Measurements from ENCODE around the gene IGLL1. TPM values are rescaled to one million over a fixed set of nuclear protein-coding genes. Genes with fewer than 3 reads are reported as not detected.
"Not testable (repeated sequence)": the region's sequence is repeated elsewhere in the genome, so short reads cannot be mapped to it uniquely, and the experiment has no call there.

The IGLL1 gene
- total and polyA plus RNA-seq, 4 donors, result 0.28 to 1.1 (median 0.33) TPM; not detected in 1

DNA sequence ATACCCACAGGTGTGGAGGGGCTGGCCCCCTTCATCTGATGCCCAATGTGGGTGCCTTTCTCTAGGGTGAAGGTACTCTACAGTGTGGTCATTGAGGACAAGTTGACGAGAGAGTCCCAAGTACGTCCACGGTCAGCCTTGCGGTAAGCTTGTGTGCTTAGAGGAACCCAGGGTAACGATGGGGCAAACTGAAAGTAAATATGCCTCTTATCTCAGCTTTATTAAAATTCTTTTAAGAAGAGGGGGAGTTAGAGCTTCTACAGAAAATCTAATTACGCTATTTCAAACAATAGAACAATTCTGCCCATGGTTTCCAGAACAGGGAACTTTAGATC, 41.4 kb downstream of the IGLL1 start:
- not testable (repeated sequence) for H3K27me3 ChIP-seq (ENCODE audit: control insufficient read depth, insufficient read depth, low read length); H3K36me3 ChIP-seq (ENCODE audit: control insufficient read depth, insufficient read depth, low read length); DNase-seq (ENCODE audit: low read depth in 4 of 6, low spot score in 6 of 6); H3K9me3 ChIP-seq (ENCODE audit: control insufficient read depth, insufficient read depth, low read length); H3K4me3 ChIP-seq (ENCODE audit: low read depth, low read length); H3K27ac ChIP-seq (ENCODE audit: low read depth, low read length)
- WGBS (ENCODE audit: insufficient coverage), result 100% methylated on average over 1 of the region's 6 CpGs
- H3K4me1 ChIP-seq (ENCODE audit: control insufficient read depth, insufficient read depth, low read length), result peaks cover 46% of the 10 kb centered on the region

DNA sequence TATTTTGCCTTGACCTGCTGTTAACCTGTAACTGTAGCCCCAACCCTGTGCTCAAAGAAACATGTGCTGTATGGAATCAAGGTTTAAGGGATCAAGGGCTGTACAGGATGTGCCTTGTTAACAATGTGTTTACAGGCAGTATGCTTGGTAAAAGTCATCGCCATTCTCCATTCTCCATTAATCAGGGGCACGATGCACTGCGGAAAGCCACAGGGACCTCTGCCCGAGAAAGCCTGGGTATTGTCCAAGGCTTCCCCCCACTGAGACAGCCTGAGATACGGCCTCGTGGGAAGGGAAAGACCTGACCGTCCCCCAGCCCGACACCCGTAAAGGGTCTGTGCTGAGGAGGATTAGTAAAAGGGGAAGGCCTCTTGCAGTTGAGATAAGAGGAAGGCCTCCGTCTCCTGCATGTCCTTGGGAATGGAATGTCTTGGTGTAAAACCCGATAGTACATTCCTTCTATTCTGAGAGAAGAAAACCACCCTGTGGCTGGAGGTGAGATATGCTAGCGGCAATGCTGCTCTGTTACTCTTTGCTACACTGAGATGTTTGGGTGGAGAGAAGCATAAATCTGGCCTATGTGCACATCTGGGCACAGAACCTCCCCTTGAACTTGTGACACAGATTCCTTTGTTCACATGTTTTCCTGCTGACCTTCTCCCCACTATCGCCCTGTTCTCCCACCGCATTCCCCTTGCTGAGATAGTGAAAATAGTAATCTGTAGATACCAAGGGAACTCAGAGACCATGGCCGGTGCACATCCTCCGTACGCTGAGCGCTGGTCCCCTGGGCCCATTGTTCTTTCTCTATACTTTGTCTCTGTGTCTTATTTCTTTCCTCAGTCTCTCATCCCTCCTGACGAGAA, 42.0 kb downstream of the IGLL1 start:
- not testable (repeated sequence) for H3K27me3 ChIP-seq (ENCODE audit: control insufficient read depth, insufficient read depth, low read length); H3K4me3 ChIP-seq (ENCODE audit: low read depth, low read length); H3K36me3 ChIP-seq (ENCODE audit: control insufficient read depth, insufficient read depth, low read length); H3K9me3 ChIP-seq (ENCODE audit: control insufficient read depth, insufficient read depth, low read length)
- Histone ChIP-seq H3K27ac (ENCODE audit: low read depth, low read length) (peak overlapping the region; percentile 58), H3K4me1 (ENCODE audit: control insufficient read depth, insufficient read depth, low read length) (peaks cover 52% of the 10 kb centered on the region)
- 50% methylated on average over 8 of the region's 19 CpGs for WGBS (ENCODE audit: insufficient coverage)
- peak in 1 of 6 donors; percentile 79 for DNase-seq (ENCODE audit: low read depth in 4 of 6, low spot score in 6 of 6)

DNA sequence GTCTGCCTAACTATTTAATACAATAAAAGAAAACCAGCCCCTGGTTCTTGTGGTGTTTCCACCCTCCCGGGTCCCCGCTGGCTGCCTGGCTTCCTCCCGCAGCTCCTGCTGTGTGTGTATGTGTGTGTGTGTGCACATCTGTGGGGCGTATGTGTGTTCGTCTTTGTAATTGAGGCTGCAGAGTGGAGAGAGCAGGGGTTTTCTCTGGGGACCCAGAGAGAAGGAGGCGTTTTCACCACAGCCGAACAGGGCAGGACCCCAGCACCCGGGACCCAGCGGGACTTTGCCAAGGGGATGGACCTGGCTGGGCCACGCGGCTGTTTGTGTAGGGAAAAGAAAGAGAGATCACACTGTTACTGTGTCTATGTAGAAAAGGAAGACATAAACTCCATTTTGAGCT, 42.7 kb downstream of the IGLL1 start:
- no peak overlapping the region for H3K4me3 ChIP-seq (ENCODE audit: low read depth, low read length)
- peak in 1 of 6 donors; percentile 81 for DNase-seq (ENCODE audit: low read depth in 4 of 6, low spot score in 6 of 6)
- WGBS (ENCODE audit: insufficient coverage), result 28% methylated on average over 8 of the region's 11 CpGs
- H3K27me3 ChIP-seq (ENCODE audit: control insufficient read depth, insufficient read depth, low read length), result no peaks in the 10 kb centered on the region
- H3K9me3 ChIP-seq (ENCODE audit: control insufficient read depth, insufficient read depth, low read length), result no peaks in the 10 kb centered on the region
- no peaks in the 10 kb centered on the region for H3K36me3 ChIP-seq (ENCODE audit: control insufficient read depth, insufficient read depth, low read length)
- peaks cover 56% of the 10 kb centered on the region for H3K4me1 ChIP-seq (ENCODE audit: control insufficient read depth, insufficient read depth, low read length)
- H3K27ac ChIP-seq (ENCODE audit: low read depth, low read length), result peak overlapping the region; percentile 58

DNA sequence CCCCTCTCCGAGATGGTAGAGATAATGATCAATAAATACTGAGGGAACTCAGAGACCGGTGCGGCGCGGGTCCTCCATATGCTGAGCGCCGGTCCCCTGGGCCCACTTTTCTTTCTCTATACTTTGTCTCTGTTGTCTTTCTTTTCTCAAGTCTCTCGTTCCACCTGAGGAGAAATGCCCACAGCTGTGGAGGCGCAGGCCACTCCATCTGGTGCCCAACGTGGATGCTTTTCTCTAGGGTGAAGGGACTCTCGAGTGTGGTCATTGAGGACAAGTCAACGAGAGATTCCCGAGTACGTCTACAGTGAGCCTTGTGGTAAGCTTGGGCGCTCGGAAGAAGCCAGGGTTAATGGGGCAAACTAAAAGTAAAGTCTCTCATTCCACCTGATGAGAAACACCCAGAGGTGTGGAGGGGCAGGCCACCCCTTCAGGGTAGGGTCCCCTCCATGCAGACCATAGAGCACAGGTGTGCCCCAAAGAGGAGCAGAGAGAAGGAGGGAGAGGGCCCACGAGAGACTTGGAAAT, 43.2 kb downstream of the IGLL1 start:
- H3K27me3 ChIP-seq (ENCODE audit: control insufficient read depth, insufficient read depth, low read length), result no peaks in the 10 kb centered on the region
- no peaks in the 10 kb centered on the region for H3K9me3 ChIP-seq (ENCODE audit: control insufficient read depth, insufficient read depth, low read length)
- no peak overlapping the region for H3K27ac ChIP-seq (ENCODE audit: low read depth, low read length)
- DNase-seq (ENCODE audit: low read depth in 4 of 6, low spot score in 6 of 6), result no peak
- WGBS (ENCODE audit: insufficient coverage), result 92% methylated on average over 4 of the region's 17 CpGs
- H3K4me3 ChIP-seq (ENCODE audit: low read depth, low read length), result no peak overlapping the region
- H3K4me1 ChIP-seq (ENCODE audit: control insufficient read depth, insufficient read depth, low read length), result peaks cover 57% of the 10 kb centered on the region
- no peaks in the 10 kb centered on the region for H3K36me3 ChIP-seq (ENCODE audit: control insufficient read depth, insufficient read depth, low read length)

DNA sequence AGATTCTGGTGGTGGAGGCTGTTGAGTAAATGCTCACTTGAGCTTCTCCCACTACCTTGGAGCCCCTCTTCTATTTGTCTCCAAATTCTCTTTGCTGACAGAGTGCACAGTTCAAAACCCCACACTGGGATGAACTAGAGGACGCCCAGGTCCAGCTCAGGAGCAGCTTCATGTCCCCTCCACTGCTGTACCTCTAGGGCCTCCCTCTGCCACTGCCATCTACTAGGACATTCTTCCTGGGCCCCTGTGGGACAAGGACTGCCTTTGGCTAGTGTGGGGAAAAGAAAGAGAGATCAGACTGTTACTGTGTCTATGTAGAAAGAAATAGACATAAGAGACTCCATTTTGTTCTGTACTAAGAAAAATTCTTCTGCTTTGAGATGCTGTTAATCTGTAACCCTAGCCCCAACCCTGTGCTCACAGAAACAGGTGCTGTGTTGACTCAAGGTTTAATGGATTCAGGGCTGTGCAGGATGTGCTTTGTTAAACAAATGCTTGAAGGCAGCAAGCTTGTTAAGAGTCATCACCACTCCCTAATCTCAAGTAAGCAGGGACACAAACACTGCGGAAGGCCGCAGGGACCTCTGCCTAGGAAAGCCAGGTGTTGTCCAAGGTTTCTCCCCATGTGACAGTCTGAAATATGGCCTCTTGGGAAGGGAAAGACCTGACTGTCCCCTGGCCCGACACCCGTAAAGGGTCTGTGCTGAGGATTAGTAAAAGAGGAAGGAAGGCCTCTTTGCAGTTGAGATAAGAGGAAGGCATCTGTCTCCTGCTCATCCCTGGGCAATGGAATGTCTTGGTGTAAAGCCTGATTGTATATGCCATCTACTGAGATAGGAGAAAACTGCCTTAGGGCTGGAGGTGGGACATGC, 44.1 kb downstream of the IGLL1 start:
- H3K27ac ChIP-seq (ENCODE audit: low read depth, low read length); H3K4me3 ChIP-seq (ENCODE audit: low read depth, low read length); H3K9me3 ChIP-seq (ENCODE audit: control insufficient read depth, insufficient read depth, low read length); H3K36me3 ChIP-seq (ENCODE audit: control insufficient read depth, insufficient read depth, low read length); DNase-seq (ENCODE audit: low read depth in 4 of 6, low spot score in 6 of 6); H3K27me3 ChIP-seq (ENCODE audit: control insufficient read depth, insufficient read depth, low read length): not testable (repeated sequence)
- peaks cover 61% of the 10 kb centered on the region for H3K4me1 ChIP-seq (ENCODE audit: control insufficient read depth, insufficient read depth, low read length)
- 89% methylated on average over 3 of the region's 5 CpGs for WGBS (ENCODE audit: insufficient coverage)

DNA sequence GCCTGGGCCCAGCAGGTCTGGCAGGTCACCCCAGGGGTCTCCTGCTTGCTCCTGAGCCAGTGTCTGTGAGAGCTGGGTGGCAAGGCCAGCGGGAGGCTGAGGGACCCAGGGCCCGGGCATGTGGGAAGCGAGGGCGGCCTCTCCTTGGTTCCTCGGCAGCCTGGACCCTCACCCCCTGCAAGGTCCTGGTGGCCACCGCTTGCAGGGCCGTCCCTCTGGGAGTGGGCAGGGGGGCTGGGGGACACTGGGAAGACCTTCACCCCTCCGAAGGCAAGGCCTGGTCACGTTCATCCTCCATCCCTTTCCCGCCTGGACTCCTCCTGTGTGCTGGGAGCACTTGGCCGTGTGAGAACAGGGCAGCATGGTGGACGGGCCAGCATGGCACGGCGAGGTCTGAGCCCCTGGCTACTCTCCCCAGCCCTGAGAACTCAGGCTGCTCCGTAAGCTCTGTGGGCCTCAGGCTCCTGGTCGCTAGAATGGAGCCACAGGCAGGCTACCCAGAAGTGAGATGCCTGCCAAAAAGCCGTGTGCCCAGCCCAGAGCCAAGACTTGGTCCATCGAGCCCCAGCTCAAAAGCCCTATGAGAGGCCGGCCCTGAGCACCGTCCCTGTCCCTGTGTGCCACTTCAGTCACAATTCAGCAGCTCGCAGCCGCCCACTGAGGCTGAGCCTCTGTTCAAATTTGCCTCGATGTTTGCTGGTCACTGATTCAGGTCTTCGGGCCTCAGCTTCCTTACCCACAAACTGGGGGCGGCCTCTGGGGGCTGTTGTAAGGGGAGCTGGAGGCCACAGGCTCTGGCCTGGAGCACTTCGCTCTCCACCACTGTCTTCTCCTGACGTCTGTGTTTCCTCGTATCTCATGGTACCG, 45.0 kb downstream of the IGLL1 start:
- peaks cover 61% of the 10 kb centered on the region for H3K4me1 ChIP-seq (ENCODE audit: control insufficient read depth, insufficient read depth, low read length)
- no peak for DNase-seq (ENCODE audit: low read depth in 4 of 6, low spot score in 6 of 6)
- H3K4me3 ChIP-seq (ENCODE audit: low read depth, low read length), result no peak overlapping the region
- no peaks in the 10 kb centered on the region for H3K36me3 ChIP-seq (ENCODE audit: control insufficient read depth, insufficient read depth, low read length)
- H3K27ac ChIP-seq (ENCODE audit: low read depth, low read length), result no peak overlapping the region
- WGBS (ENCODE audit: insufficient coverage), result 93% methylated on average over 23 of the region's 29 CpGs
- H3K9me3 ChIP-seq (ENCODE audit: control insufficient read depth, insufficient read depth, low read length), result no peaks in the 10 kb centered on the region
- no peaks in the 10 kb centered on the region for H3K27me3 ChIP-seq (ENCODE audit: control insufficient read depth, insufficient read depth, low read length)

DNA sequence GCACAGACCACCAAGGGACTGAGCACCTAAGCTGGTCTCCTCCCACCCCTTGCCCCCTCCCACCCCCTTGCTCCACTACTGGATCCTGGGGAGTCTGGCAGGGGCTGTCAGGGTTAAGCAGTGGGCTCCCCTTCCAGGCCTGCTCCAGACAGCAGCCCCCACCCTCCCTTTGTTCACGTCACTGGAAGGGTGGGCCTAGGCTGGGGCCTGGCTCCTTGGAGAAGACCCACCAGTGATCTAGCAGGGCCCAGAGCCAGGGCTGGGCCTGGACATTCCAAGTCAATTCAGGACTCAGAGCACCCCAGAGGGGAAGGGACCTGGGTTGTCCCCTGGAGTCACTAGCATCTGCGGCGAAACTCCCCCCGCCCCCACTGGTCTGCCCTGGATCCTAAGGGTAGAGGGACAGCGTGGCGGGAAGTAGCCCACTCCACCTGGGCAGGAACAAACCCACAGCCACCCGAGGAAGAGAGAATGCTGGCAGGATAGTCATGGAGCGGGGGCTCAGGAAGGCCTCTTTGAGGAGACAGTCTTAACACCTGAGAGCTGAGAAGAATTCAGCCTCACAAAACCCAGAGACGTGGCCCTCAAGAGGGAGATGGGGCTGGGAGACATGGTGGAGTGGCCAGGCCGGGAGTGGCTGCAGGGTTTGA, 45.8 kb downstream of the IGLL1 start:
- Histone ChIP-seq H3K4me1 (ENCODE audit: control insufficient read depth, insufficient read depth, low read length) (peaks cover 65% of the 10 kb centered on the region), H3K36me3 (ENCODE audit: control insufficient read depth, insufficient read depth, low read length) (no peaks in the 10 kb centered on the region), H3K27ac (ENCODE audit: low read depth, low read length) (no peak overlapping the region), H3K27me3 (ENCODE audit: control insufficient read depth, insufficient read depth, low read length) (no peaks in the 10 kb centered on the region), H3K9me3 (ENCODE audit: control insufficient read depth, insufficient read depth, low read length) (no peaks in the 10 kb centered on the region), H3K4me3 (ENCODE audit: low read depth, low read length) (no peak overlapping the region)
- DNase-seq (ENCODE audit: low read depth in 4 of 6, low spot score in 6 of 6), result no peak
- WGBS (ENCODE audit: insufficient coverage), result 83% methylated on average over 9 of the region's 10 CpGs

DNA sequence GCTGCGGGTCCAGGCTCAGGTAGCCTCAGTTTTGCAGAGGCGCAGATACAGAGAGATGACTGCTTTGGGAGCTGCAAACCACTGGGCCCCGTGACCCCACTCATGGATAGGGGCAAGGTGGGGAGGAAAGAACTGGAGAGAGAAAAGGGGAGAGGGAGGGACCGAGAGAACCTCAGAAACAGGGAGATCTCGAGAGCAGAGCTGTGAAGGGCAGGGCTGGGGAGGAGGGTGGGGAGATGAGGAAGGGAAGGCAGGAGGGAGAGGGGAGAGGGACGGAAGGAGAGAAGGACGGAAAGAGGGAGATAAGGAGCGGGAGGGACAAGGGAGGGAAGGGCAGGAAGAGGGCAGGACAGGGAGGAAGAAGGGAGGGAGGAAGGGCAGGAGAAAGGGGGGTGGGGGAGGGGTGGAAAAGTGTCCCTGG, 46.3 kb downstream of the IGLL1 start:
- Histone ChIP-seq H3K27me3 (ENCODE audit: control insufficient read depth, insufficient read depth, low read length) (no peaks in the 10 kb centered on the region), H3K27ac (ENCODE audit: low read depth, low read length) (no peak overlapping the region), H3K4me3 (ENCODE audit: low read depth, low read length) (no peak overlapping the region), H3K4me1 (ENCODE audit: control insufficient read depth, insufficient read depth, low read length) (peaks cover 66% of the 10 kb centered on the region), H3K36me3 (ENCODE audit: control insufficient read depth, insufficient read depth, low read length) (no peaks in the 10 kb centered on the region), H3K9me3 (ENCODE audit: control insufficient read depth, insufficient read depth, low read length) (no peaks in the 10 kb centered on the region)
- no peak for DNase-seq (ENCODE audit: low read depth in 4 of 6, low spot score in 6 of 6)
- WGBS (ENCODE audit: insufficient coverage), result 72% methylated on average over 8 of the region's 8 CpGs

DNA sequence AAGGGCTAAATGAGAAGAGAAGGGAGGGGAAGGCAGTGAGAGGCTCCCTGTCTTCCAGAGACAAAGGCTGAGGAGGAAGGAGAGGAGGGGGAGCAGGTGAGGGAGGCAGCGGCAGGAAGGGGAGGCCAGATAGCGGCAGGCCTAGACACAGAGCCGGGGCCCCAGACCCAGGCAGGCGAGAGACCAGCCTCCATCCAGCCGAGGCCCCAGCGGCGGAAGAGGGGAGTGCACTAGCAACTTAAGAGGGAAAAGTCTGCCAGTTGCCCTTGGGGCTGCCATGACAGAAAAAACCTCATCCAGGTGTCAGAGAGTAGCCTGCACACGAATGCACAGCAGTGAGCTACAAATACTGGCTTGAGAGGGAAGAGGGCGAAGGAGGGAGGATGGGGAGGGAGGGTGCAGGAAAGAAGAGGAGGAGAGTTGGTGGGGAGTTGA, 46.7 kb downstream of the IGLL1 start:
- WGBS (ENCODE audit: insufficient coverage), result 23% methylated on average over 8 of the region's 9 CpGs
- Histone ChIP-seq H3K27ac (ENCODE audit: low read depth, low read length) (no peak overlapping the region), H3K4me3 (ENCODE audit: low read depth, low read length) (no peak overlapping the region), H3K4me1 (ENCODE audit: control insufficient read depth, insufficient read depth, low read length) (peaks cover 63% of the 10 kb centered on the region), H3K36me3 (ENCODE audit: control insufficient read depth, insufficient read depth, low read length) (no peaks in the 10 kb centered on the region), H3K27me3 (ENCODE audit: control insufficient read depth, insufficient read depth, low read length) (no peaks in the 10 kb centered on the region), H3K9me3 (ENCODE audit: control insufficient read depth, insufficient read depth, low read length) (no peaks in the 10 kb centered on the region)
- peak in 2 of 6 donors; percentile 63 to 83 for DNase-seq (ENCODE audit: low read depth in 4 of 6, low spot score in 6 of 6)
